ENCODE data around the gene TTC28. TPM values are rescaled to one million over a fixed set of nuclear protein-coding genes. Genes with fewer than 3 reads are reported as not detected.

Gene TTC28
- total and polyA plus RNA-seq, 10 of the 15 experiments (the other 5 are each of a cell fraction or from before 2014, with no cell fraction given), result 0.15 to 8.4 (median 1.4) TPM

- ChIA-PET SMC1A (ENCODE audit: uncharacterized antibody, unreplicated experiment) (no interaction called here), CTCF (no interaction called here), POLR2A (no interaction called here), RAD21 (ENCODE audit: unreplicated experiment) (no interaction called here)
- no TSS peak for BruUV-seq (replicated peaks)
- ATAC-seq (no peak), DNase-seq (ENCODE audit: low read depth, low spot score) (no peak), FAIRE-seq (no peak)
- H3K9me3 ChIP-seq (replicated peaks; ENCODE audit: control insufficient read depth, insufficient read depth, low read length), result no peaks in the 10 kb centered on the region
- no peak overlapping the region for H2AFZ ChIP-seq (ENCODE audit: control insufficient read depth, low read depth, low read length)
- H3K36me3 ChIP-seq (ENCODE audit: control insufficient read depth in 2 of 2, insufficient read depth in 2 of 2, low read length in 1 of 2), result no peaks in the 10 kb centered on the region
- H3K27ac ChIP-seq (ENCODE audit: control insufficient read depth, insufficient read depth), result no peak overlapping the region
- no peaks in the 10 kb centered on the region for H4K20me1 ChIP-seq (ENCODE audit: control insufficient read depth, insufficient read depth)
- H3K79me2 ChIP-seq (ENCODE audit: control insufficient read depth, insufficient read depth, low read length), result no peaks in the 10 kb centered on the region
- no peak overlapping the region for H3K4me2 ChIP-seq (ENCODE audit: control insufficient read depth, insufficient read depth)
- TF ChIP-seq SIN3A (IDR thresholded peaks at IDR 0.05; ENCODE audit: low read depth, low read length) (no peak), CBX3 (IDR thresholded peaks at IDR 0.05; ENCODE audit: borderline replicate concordance, low read depth) (no peak), TAF1 (IDR thresholded peaks at IDR 0.05; ENCODE audit: borderline replicate concordance, low read depth, low read length) (no peak), IKZF2 (IDR thresholded peaks at IDR 0.05) (no peak), MTA2 (IDR thresholded peaks at IDR 0.05; ENCODE audit: low read depth) (no peak), TCF12 (IDR thresholded peaks at IDR 0.05; ENCODE audit: low read depth, low read length) (no peak)
- intact Hi-C loops (cut with micrococcal nuclease; ENCODE audit: unreplicated experiment), result no loop called here
- H3K4me1 ChIP-seq (ENCODE audit: control insufficient read depth, insufficient read depth, low read length), result no peaks in the 10 kb centered on the region
- H3K4me3 ChIP-seq, result no peak overlapping the region
- H3K27me3 ChIP-seq (replicated peaks in 1 of 2; ENCODE audit: control insufficient read depth in 2 of 2, insufficient read depth in 2 of 2, low read length in 1 of 2), result no peaks in the 10 kb centered on the region
- H3K9ac ChIP-seq (ENCODE audit: control insufficient read depth, insufficient read depth, low read length), result no peak overlapping the region
- WGBS (ENCODE audit: insufficient coverage, insufficient replicate concordance, low lambda C conversion rate, missing lambda C conversion rate), result 12% methylated on average over 2 of the region's 2 CpGs
- in situ Hi-C loops (cut with MboI), result no loop called here
Observed at GRCh38 chr22:28548406-28548805, 131.2 kb downstream of the TTC28 start.

GRCh38 chr22:28547132-28547842, 132.4 kb downstream of the TTC28 start:
- FAIRE-seq, result no peak
- WGBS (ENCODE audit: insufficient coverage, insufficient replicate concordance, low lambda C conversion rate, missing lambda C conversion rate), result 30% methylated on average over 4 of the region's 4 CpGs
- CTCF ChIA-PET, result no interaction called here

More at GRCh38 chr22:28547132-28547842, 132.4 kb downstream of the TTC28 start:
- Histone ChIP-seq H3K4me3 (no peak overlapping the region), H3K36me3 (ENCODE audit: control insufficient read depth in 2 of 2, insufficient read depth in 2 of 2, low read length in 1 of 2) (no peaks in the 10 kb centered on the region), H3K4me1 (ENCODE audit: control insufficient read depth, insufficient read depth, low read length) (no peaks in the 10 kb centered on the region), H3K27me3 (replicated peaks in 1 of 2; ENCODE audit: control insufficient read depth in 2 of 2, insufficient read depth in 2 of 2, low read length in 1 of 2) (no peaks in the 10 kb centered on the region), H3K27ac (ENCODE audit: control insufficient read depth, insufficient read depth) (no peak overlapping the region), H2AFZ (ENCODE audit: control insufficient read depth, low read depth, low read length) (no peak overlapping the region), H3K79me2 (ENCODE audit: control insufficient read depth, insufficient read depth, low read length) (no peaks in the 10 kb centered on the region), H3K9me3 (replicated peaks; ENCODE audit: control insufficient read depth, insufficient read depth, low read length) (no peaks in the 10 kb centered on the region), H3K4me2 (ENCODE audit: control insufficient read depth, insufficient read depth) (no peak overlapping the region), H3K9ac (ENCODE audit: control insufficient read depth, insufficient read depth, low read length) (no peak overlapping the region), H4K20me1 (ENCODE audit: control insufficient read depth, insufficient read depth) (no peaks in the 10 kb centered on the region)
- no TSS peak for BruUV-seq (replicated peaks)
- DNase-seq (ENCODE audit: low read depth, low spot score), result no peak
- SMC1A ChIA-PET (ENCODE audit: uncharacterized antibody, unreplicated experiment), result no interaction called here
- no peak for ATAC-seq
- RAD21 ChIA-PET (ENCODE audit: unreplicated experiment), result no interaction called here
- in situ Hi-C loops (cut with MboI), result no loop called here
- no peak for TF ChIP-seq SREBF1 (IDR thresholded peaks at IDR 0.05; ENCODE audit: low read length)
- TF ChIP-seq NR2F1 (conservative IDR thresholded peaks at IDR 0.05), result no peak
- TF ChIP-seq MYB (IDR thresholded peaks at IDR 0.05; ENCODE audit: borderline replicate concordance, low read depth, low read length), result no peak
- TF ChIP-seq PML (IDR thresholded peaks at IDR 0.05; ENCODE audit: low read length), result no peak
- no peak for TF ChIP-seq IKZF2 (IDR thresholded peaks at IDR 0.05)
- no peak for TF ChIP-seq TAF1 (IDR thresholded peaks at IDR 0.05; ENCODE audit: borderline replicate concordance, low read depth, low read length)
- TF ChIP-seq TBL1XR1 (IDR thresholded peaks at IDR 0.05; ENCODE audit: low read depth, low read length), result no peak
- TF ChIP-seq HDAC6 (IDR thresholded peaks at IDR 0.05; ENCODE audit: unreplicated experiment), result no peak
- TF ChIP-seq SUZ12 (IDR thresholded peaks at IDR 0.05; ENCODE audit: unreplicated experiment), result no peak
- TF ChIP-seq SMC3 (IDR thresholded peaks at IDR 0.05; ENCODE audit: borderline replicate concordance, low read length), result no peak
- TF ChIP-seq IRF3 (IDR thresholded peaks at IDR 0.05), result no peak
- no peak for TF ChIP-seq MLLT1 (IDR thresholded peaks at IDR 0.05)
- POLR2A ChIA-PET, result no interaction called here
- intact Hi-C loops (cut with micrococcal nuclease; ENCODE audit: unreplicated experiment), result no loop called here

All from GM12878 (cell line).